Endometrium (tissue), 2 donors: Measurements from ENCODE around the gene RTN4.
A peak's percentile ranks its signal among the peaks of the same experiment; 100 is the strongest.

Source experiments
- FAIRE-seq: peaks from 2 replicates; lab custom pipeline; 2012; peaks lifted over from hg19 to GRCh38; lab: Jason Lieb, UNC
- donor health status: control.
- donor health status: control.

RTN4 gene

GRCh38 chr2:55033076-55033742 lies 17.0 kb downstream of the RTN4 start:
- no peak for FAIRE-seq

- FAIRE-seq, result no peak
These were observed 18.7 kb downstream of the RTN4 start for GRCh38 chr2:55031505-55031904.

- FAIRE-seq, result no peak
These were observed 19.5 kb downstream of the RTN4 start for GRCh38 chr2:55030766-55031165.

GRCh38 chr2:55029098-55029497 lies 21.2 kb downstream of the RTN4 start:
- FAIRE-seq, result no peak

GRCh38 chr2:55027226-55027625 lies 23.0 kb downstream of the RTN4 start:
- FAIRE-seq, result no peak

- no peak for FAIRE-seq
These were observed 24.0 kb downstream of the RTN4 start for GRCh38 chr2:55026202-55026601.

GRCh38 chr2:55025627-55026026 lies 24.6 kb downstream of the RTN4 start:
- no peak for FAIRE-seq

GRCh38 chr2:55025082-55025481 lies 25.2 kb downstream of the RTN4 start:
- FAIRE-seq, result no peak

GRCh38 chr2:55022476-55022875 lies 27.8 kb downstream of the RTN4 start:
- no peak for FAIRE-seq

GRCh38 chr2:55019526-55020258 lies 30.6 kb downstream of the RTN4 start:
- no peak for FAIRE-seq

GRCh38 chr2:55018619-55019018 lies 31.6 kb downstream of the RTN4 start:
- FAIRE-seq, result no peak

- FAIRE-seq, result no peak
These were observed 32.4 kb downstream of the RTN4 start for GRCh38 chr2:55017880-55018279.

- FAIRE-seq, result no peak
These were observed 32.8 kb downstream of the RTN4 start for GRCh38 chr2:55017428-55017827.

GRCh38 chr2:55014962-55015939 lies 35.0 kb downstream of the RTN4 start:
- FAIRE-seq, result peak; percentile 73

- peak; percentile 67 for FAIRE-seq
These were observed 36.3 kb downstream of the RTN4 start for GRCh38 chr2:55013936-55014335.

GRCh38 chr2:55012672-55013484 lies 37.4 kb downstream of the RTN4 start:
- no peak for FAIRE-seq

GRCh38 chr2:55011831-55012671 lies 38.2 kb downstream of the RTN4 start:
- no peak for FAIRE-seq

- FAIRE-seq, result no peak
These were observed 39.3 kb downstream of the RTN4 start for GRCh38 chr2:55010915-55011314.

GRCh38 chr2:55010149-55010591 lies 40.1 kb downstream of the RTN4 start:
- FAIRE-seq, result no peak

GRCh38 chr2:55009277-55010060 lies 40.8 kb downstream of the RTN4 start:
- no peak for FAIRE-seq
